HG02840 (cell line): ENCODE results near the gene DTHD1.

ENCODE experiments used
- ATAC-seq: cut with Tn5 transposase; IDR thresholded peaks from one replicate; pipeline ENCODE4 v1.9.1; 2021; ENCODE audit warnings: mild to moderate bottlenecking, moderate library complexity, moderate number of reproducible peaks; ENCODE audit not compliant: unreplicated experiment, low FRiP score

DTHD1 gene

GRCh38 chr4:36281384-36282106 is at the start of gene DTHD1:
DTHD1 (plus strand) TSS chr4:36281616; CDS start chr4:36281759, 143 bp downstream.
- no peak for ATAC-seq

DNA sequence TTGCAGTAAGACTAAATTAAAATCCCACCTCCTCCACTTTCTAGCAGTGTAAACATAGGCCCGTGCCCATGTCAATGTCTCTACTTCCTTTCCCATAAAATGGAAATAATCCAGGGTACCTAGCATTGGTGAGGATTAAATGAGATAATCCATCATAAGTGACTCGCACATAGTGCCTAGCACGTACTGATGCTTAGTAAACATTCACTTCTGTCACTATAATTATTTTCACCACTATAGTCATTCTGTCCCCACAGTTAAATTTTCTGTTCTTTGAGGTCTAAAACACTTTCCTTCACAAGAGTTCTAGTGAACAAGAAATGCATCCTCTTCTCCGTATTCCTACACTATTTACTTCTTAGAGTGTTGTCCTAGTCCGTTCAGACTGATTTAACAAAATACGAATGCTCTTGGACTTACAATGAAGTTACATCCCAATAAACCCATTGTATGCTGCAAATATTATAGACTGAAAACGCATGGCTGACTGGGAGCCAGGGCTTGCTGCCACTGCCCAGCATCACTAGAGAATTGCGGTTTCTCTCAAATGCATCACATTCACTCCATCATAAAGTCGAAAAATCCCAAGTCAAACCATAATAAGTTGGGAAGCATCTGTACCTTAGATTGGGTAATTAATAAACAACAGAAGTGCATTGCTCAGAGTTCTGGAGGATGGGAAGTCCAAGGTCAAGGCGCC is 47.7 kb upstream of the DTHD1 start:
- ATAC-seq = no peak

DNA sequence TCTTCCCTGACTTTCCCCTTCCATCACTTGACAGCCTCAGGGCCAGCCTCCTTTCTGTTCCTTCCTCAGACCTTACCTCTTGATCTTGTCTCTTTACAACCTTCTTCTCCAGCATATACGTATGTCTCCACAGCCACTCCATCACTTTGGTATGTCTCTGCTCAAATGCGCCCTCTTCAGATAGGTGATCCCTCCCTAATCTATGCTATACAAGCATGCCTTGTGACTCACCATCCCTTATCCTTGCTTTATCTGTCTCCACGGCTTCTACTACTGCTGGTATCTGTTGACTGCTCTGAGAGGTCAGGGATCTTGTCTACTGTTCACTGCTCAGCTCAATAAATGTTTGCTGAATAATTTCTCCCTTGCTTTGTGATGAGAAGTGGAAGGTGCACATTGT is 46.1 kb upstream of the DTHD1 start:
- ATAC-seq = no peak

DNA sequence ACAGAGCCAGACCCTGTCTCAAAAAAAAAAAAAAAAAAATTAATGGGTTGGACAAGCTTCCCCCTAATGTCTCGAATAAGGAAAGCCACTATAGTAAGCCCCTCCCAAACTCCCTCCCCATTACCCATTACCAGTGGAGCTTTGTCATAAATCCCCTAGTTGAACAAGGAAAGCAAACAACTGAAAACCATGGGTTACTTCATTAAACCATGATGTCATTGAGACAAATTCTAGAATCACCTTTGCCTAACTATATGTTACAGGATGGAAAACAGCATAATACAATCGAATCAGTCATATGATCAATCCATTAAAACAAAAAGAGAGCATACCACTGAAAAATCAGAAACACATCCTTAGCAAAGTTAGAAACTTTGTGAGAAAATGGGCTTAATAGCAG is 45.3 kb upstream of the DTHD1 start:
- ATAC-seq = no peak

- ATAC-seq = no peak
Measured at GRCh38 chr4:36237366-36238313, 43.8 kb upstream of the DTHD1 start.

- peak; percentile 48 for ATAC-seq
Measured at GRCh38 chr4:36241771-36242170, 39.6 kb upstream of the DTHD1 start.

DNA sequence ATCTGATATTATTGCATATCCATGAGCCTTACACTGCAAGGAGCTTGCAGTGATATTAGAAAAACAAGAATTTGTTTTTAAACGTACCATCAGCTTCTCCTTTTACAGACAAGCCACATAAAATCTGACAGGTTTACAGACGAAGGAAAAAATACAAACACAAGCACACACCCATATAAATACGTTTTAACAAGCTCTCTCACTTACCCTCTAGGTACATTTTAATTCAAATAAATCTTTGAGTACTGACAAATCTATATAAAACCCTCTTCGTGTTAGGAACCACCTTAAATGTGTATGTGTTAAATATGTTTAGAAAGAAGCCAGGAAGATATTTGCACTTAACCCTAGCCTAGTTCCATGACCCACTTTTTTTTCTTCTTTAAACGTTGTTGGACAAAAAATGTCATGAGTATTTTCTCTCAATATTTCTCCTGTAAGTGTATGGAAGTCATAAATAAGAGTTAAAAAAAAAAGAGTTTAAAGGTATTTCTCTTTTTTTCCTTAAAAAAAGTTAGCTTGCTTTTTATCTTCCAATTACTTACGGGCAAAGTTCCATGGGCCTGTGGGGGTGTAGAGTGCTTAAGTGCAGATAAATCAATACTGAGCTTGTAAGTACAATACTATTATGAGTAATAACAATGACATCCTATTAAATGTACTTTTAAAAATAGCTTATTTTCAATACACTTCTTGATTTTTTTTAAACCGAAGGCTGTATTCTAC is 38.6 kb upstream of the DTHD1 start:
- ATAC-seq = no peak

GRCh38 chr4:36243355-36244256 is 37.8 kb upstream of the DTHD1 start:
- peak; percentile 34 for ATAC-seq

DNA sequence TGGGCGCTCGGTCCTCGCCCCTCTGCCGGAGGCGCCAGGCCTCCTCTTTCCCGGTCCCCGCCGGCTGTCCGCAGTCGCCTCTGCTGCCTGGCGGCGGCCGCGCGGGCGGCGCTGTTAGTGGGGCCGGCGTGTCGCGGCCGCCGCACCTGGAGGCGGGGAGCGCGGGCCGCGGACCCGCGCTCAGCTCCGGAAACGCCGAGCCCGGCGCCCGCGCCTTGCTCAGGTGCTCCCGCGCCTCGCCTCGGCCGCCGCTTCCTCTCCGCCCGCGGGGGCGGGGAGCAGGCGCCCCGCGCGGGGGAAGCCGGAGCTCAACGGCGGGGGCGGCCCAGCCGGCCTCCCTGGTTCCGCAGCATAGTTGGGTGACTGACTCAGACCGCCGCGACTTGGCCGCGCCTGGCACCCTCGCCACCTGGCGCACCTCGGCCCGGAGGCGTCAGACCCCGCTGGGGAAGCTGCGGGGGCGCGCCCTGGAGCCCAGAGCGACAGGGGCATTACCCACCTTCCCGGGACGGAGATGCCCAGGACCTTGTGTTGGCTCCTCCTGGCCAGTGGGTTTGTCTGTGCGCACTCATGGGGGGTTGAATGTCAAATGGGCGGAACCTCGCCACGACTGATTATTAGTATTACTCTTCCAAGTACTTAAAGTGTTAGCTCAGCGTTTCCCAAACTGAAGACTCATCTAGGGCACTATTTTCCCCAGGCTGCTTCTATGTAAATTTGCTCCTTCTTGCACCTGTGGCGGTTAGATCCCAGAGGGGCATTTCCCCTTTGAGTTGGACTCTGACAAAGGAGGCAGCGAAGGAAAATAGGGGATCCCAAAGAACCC is 36.9 kb upstream of the DTHD1 start, which contains the start of gene ARAP2:
Gene ARAP2, minus strand, starts transcription at position 258 of the 826 bp plus-strand sequence. CDS start 15,028 bp downstream, outside the sequence.
- peak; percentile 59 for ATAC-seq

- ATAC-seq = no peak
Measured at GRCh38 chr4:36249610-36250009, 31.8 kb upstream of the DTHD1 start.

- ATAC-seq = no peak
Measured at GRCh38 chr4:36251983-36252382, 29.4 kb upstream of the DTHD1 start.

DNA sequence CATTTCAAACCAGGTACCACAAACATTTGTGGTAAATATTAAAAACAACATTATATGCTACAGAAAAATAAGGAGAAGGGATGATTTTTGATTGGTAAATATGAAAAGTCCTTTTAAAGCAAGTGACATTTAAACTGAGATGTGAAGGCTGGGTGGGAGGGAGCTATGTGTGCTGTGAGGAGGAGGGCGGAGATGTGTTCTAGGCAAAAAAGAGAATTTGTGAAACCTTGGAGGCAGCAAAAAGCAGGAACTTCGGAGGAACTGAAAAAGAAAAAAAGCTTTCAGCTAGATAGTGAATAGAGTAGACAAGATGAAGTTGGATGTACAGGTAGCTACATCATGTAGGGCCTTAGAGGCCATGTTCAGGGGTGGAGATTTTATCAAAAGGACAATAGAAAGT is 27.0 kb upstream of the DTHD1 start:
- no peak for ATAC-seq

DNA sequence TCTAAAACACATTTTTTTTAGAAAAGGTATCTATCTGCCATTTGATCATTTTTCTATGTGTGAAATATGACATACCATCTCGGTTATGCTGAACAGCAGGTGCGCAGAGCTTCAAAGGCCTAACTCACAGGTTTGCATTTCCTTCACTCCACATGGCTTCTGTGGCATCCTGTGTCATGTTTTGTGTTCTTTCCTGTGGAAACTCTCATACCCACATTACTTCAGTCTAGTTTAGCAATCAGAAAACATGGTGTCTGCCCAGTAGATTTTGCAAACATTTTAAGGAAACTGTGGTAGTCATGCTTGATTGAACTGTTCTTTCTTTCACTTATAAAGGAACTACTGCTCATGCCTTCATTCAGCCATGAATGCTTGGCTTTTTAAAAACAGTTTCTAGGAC is 25.8 kb upstream of the DTHD1 start:
- peak; percentile 61 for ATAC-seq

DNA sequence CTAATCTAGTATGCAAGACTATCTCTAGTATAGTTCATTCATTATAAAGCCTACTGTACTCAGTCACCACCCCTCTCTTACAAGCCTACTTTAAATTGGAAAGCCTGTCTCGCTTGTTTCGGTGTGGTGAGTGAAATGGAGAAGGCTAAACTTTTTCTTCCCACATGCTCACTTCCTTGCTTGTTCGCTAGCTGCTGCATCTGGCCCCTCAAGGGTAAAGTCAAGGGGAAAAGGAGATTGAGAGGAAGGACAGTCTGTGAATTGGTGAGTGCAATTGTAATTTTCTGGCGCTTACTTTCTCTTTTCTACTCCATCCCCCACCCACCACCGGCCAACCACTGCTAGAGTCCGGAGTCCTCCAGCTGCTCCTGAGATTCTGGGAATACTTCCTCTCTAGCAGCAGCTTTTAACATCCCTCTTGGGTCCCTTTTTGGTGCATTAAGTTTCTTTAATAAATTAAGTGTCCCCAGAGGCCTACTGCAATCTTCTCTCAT is 25.0 kb upstream of the DTHD1 start:
- ATAC-seq = peak; percentile 61

- ATAC-seq = no peak
Measured at GRCh38 chr4:36260731-36261130, 20.7 kb upstream of the DTHD1 start.

DNA sequence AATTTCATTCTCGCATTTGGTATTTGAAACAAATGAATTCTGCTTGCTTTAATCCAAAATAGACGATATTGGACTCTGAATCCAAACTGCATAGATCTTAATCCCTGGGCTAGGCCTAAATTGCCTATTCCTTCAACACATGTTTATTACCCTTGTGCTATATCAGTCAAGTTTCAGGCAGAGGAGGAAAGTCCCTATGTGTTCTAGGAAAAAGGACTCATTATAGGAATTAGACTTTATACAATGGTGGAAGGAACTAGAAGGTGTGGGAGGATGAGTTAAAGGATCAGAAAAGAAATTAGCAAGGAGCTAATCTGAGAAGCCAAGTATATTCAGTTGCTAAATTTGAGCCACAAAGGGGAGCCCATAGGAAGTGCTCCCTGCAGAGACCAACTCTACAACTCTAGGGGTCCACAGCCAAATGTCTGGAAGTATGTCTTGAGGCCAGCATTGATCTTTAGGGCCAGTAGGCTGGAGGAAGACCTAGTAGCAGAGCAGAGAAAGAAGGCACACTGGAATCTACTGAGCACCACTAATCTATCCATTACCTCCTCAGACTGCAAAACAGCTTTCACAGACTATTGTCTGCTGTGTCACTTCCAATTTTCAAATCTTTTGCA is 17.1 kb upstream of the DTHD1 start:
- no peak for ATAC-seq

GRCh38 chr4:36267486-36268268 is 13.7 kb upstream of the DTHD1 start:
- ATAC-seq = no peak
